GM12864 (cell line): ENCODE results near the gene C4orf33.

Experiments used
- DNase-seq: peaks from one replicate; pipeline ENCODE4 v3.0.0-alpha.2; 2011; ENCODE audit warnings: low read depth
- H3K4me3 ChIP-seq: 2 replicates; pipeline ENCODE4 v1.5.1; 2011; ENCODE audit warnings: mild to moderate bottlenecking, low read depth, low read length, control low read depth
- TF ChIP-seq, protein P1 (sequence below): IDR thresholded peaks from 2 replicates; pipeline ENCODE4 v1.5.1; 2011; ENCODE audit warnings: low read depth, mild to moderate bottlenecking, moderate library complexity, low read length, control low read depth, inconsistent platforms; ENCODE audit errors: missing control alignments

Gene C4orf33

GRCh38 chr4:129080129-129080528, 15.8 kb upstream of the C4orf33 start:
- TF ChIP-seq, protein P1, sequence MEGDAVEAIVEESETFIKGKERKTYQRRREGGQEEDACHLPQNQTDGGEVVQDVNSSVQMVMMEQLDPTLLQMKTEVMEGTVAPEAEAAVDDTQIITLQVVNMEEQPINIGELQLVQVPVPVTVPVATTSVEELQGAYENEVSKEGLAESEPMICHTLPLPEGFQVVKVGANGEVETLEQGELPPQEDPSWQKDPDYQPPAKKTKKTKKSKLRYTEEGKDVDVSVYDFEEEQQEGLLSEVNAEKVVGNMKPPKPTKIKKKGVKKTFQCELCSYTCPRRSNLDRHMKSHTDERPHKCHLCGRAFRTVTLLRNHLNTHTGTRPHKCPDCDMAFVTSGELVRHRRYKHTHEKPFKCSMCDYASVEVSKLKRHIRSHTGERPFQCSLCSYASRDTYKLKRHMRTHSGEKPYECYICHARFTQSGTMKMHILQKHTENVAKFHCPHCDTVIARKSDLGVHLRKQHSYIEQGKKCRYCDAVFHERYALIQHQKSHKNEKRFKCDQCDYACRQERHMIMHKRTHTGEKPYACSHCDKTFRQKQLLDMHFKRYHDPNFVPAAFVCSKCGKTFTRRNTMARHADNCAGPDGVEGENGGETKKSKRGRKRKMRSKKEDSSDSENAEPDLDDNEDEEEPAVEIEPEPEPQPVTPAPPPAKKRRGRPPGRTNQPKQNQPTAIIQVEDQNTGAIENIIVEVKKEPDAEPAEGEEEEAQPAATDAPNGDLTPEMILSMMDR, result no peak

DNA sequence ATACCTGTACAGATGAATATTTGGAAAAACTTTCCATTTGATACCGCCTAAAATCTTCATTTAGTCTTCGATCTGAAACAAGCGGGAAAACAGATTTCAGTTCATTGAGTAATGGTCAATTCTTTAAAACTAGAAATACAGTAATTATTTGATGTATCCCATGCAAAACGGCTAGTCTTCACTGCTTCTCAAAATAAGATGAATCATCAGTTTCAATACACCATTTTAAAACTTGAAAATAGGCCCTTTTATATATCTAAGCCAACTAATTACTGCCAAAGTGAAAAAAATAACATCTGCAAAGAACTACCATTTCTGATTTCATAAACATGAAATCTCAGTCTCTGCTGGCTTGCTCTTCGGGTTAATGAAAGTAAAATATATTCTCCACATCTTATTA, 13.7 kb upstream of the C4orf33 start:
- no peak for DNase-seq
- TF ChIP-seq, protein P1, result no peak

More at GRCh38 chr4:129080129-129080528, 15.8 kb upstream of the C4orf33 start:
- no peak overlapping the region for H3K4me3 ChIP-seq
- no peak for DNase-seq

GRCh38 chr4:129085472-129085871, 10.5 kb upstream of the C4orf33 start:
- DNase-seq, result no peak
- H3K4me3 ChIP-seq, result no peak overlapping the region
- TF ChIP-seq, protein P1, result no peak

More for the DNA sequence above, 13.7 kb upstream of the C4orf33 start:
- H3K4me3 ChIP-seq, result no peak overlapping the region

GRCh38 chr4:129087516-129087915, 8.4 kb upstream of the C4orf33 start:
- no peak for DNase-seq
- TF ChIP-seq, protein P1, result no peak

GRCh38 chr4:129092631-129093190, 3.2 kb upstream of the C4orf33 start:
- TF ChIP-seq, protein P1, result no peak
- DNase-seq, result no peak
- H3K4me3 ChIP-seq, result peak overlapping the region; percentile 91

More at GRCh38 chr4:129087516-129087915, 8.4 kb upstream of the C4orf33 start:
- no peak overlapping the region for H3K4me3 ChIP-seq

DNA sequence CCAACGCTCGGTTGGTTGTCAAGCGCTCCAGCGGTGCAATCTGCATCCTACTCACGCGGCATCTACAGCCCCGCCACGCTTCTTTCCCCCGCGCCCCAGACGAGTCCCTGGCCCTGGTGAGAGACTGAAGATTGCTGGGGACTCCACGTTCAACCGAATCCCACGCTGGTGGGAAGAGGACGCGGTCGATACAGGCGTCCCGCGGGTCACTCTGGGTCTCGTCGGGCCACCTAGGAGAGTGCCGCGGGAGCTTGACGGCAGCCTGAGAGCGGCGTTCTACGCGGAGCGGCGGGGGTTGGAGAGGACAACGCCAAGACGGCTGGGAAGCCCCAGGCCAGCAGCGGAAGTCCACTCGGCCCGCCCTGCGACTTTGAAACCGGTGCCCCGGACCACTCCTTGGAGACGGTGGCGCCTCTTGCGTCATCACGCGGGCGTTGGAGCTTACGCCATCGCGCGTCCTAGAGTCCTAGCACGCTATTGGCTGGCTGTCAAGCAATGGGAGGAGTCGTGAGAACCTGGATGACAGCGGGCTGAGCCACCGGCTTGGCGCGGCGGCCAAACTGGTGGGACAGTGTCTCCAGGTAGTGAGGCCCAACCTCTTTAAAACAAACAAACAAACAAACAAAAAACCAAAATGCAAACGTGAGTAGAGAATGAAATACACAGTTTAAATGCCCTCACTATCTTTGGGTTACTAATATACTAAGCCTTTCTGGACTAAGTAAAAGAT, 2.6 kb upstream of the C4orf33 start, which contains the start of gene SCLT1:
Gene SCLT1 (minus strand): TSS at position 349 of the 730 bp plus-strand sequence. CDS start 436 bp downstream, outside the sequence.
- H3K4me3 ChIP-seq, result peak within 1 kb of the TSS; percentile 91
- peak; percentile 95 for DNase-seq
- TF ChIP-seq, protein P1, result no peak
